HG03558 (cell line): Measurements from ENCODE around the gene ZSCAN23.

ENCODE experiments used
- ATAC-seq: cut with Tn5 transposase; IDR thresholded peaks from one replicate; pipeline ENCODE4 v1.9.1; 2021; ENCODE audit warnings: moderate number of reproducible peaks; ENCODE audit not compliant: unreplicated experiment; ENCODE audit errors: extremely low read depth

The ZSCAN23 gene

GRCh38 chr6:28383235-28384142, 59.8 kb downstream of the ZSCAN23 start:
- peak; percentile 56 for ATAC-seq
